HG03135 (cell line): ENCODE data around the gene ECE2.

Experiments used
- ATAC-seq: cut with Tn5 transposase; IDR thresholded peaks from one replicate; pipeline ENCODE4 v1.9.1; 2021; ENCODE audit warnings: mild to moderate bottlenecking, moderate library complexity; ENCODE audit not compliant: unreplicated experiment

ECE2 gene

DNA sequence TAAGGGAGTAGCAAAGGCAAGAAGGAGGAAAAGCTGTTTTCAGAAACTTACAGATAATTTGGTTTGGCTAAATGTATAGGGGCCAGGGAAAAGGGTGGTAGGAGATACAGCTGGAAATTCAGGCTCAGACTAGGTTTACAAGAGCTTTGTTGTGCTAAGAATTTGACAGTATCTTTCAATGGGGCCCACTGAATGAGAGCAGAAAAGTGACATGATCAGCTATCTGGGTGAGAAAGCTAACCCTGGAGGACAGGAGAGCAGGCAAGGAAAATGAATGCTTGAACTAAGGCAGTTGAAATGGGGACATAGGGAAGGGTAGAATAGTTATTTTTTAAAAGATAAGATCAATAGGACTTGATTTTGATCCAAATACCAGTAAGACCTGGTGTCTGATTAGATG, 35.8 kb downstream of the ECE2 start:
- ATAC-seq = no peak

GRCh38 chr3:184314363-184314699, 38.5 kb downstream of the ECE2 start, which contains the start of gene EIF4G1:
TSS of gene EIF4G1 (plus strand) at chr3:184314606. CDS start at chr3:184315797, 1,191 bp downstream.
- ATAC-seq = peak; percentile 84

- peak; percentile 36 for ATAC-seq
Measured at GRCh38 chr3:184314700-184315542, 39.1 kb downstream of the ECE2 start.

DNA sequence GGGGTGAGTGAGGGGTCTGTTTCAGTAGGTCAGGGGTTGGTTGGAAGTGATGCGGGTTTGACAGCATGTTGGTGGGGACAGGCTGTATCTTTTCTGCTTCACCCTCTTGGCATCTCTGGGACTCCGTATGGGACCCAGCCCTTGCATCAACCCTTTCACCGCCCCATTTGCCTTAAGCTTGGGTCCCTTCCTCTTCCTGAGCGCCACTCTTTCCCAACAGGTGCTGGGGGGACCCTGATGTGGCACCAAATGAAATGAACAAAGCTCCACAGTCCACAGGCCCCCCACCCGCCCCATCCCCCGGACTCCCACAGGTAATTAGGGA, 39.7 kb downstream of the ECE2 start:
- no peak for ATAC-seq

DNA sequence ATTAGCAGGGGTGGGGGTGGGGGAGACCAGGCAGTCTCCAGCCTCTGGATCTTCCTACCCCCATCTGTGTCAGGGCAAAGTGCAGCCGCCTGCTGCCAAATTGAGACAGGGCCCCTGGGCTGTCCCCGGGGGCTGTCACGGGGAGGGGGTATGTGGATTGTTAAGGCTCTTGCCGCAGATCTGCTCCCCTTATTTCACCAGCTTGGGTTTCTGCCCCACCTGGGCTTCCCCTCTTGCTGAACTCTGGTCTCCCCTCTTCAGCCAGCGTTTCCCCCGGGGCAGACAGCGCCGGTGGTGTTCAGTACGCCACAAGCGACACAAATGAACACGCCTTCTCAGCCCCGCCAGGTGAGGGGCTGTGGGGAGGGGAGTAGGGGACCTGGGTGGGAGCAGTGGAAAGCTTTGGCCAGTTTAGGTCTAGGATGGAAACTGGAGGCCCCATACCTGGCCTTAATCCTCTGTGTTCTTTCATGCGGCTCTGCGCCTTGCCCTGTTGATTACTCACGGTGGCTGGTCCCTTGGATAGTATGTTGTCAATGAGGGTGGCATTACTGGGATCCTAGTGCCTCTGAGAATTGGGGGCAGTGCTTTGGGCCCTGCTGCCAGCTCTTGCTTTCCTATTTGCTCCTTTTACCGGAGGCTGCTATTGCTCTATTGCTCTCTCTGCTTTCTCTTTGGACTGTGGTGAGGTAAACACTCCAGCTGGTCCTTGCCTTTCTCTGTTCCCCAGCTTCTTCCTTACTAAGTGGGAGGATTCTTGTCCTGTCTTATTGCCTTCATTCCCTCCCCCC, 40.2 kb downstream of the ECE2 start:
- ATAC-seq = no peak

GRCh38 chr3:184316792-184317191, 41.0 kb downstream of the ECE2 start:
- ATAC-seq = no peak

GRCh38 chr3:184317201-184317600, 41.4 kb downstream of the ECE2 start:
- no peak for ATAC-seq

DNA sequence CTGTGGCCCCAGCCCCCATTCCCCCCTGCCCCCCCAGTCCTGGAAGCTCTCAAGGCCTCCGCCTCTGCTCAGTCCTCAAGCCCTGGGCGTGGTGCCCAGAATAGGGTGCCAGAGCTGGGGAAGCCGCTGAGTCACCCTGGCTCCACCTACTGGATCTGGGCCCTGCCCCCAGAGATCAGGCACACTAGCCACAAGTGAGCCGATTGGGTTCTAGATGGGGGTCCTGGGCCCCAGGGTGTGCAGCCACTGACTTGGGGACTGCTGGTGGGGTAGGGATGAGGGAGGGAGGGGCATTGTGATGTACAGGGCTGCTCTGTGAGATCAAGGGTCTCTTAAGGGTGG, 44.3 kb downstream of the ECE2 start:
- ATAC-seq = no peak

DNA sequence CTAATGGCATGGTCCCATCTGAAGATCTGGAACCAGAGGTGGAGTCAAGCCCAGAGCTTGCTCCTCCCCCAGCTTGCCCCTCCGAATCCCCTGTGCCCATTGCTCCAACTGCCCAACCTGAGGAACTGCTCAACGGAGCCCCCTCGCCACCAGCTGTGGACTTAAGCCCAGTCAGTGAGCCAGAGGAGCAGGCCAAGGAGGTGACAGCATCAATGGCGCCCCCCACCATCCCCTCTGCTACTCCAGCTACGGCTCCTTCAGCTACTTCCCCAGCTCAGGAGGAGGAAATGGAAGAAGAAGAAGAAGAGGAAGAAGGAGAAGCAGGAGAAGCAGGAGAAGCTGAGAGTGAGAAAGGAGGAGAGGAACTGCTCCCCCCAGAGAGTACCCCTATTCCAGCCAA, 45.8 kb downstream of the ECE2 start:
- no peak for ATAC-seq

- ATAC-seq = no peak
Measured at GRCh38 chr3:184322731-184323487, 47.1 kb downstream of the ECE2 start.

DNA sequence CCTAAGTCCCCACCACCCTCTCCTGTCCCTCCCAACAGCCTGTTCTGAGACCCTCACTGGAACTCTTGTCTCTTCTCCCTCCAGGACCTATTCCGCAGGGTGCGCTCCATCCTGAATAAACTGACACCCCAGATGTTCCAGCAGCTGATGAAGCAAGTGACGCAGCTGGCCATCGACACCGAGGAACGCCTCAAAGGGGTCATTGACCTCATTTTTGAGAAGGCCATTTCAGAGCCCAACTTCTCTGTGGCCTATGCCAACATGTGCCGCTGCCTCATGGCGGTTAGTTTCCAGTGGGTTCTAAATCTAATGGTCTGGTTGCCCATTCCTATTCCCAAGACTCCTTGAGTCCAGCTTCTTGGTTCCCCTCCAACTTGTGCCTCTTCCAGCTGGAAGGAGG, 47.9 kb downstream of the ECE2 start:
- no peak for ATAC-seq

DNA sequence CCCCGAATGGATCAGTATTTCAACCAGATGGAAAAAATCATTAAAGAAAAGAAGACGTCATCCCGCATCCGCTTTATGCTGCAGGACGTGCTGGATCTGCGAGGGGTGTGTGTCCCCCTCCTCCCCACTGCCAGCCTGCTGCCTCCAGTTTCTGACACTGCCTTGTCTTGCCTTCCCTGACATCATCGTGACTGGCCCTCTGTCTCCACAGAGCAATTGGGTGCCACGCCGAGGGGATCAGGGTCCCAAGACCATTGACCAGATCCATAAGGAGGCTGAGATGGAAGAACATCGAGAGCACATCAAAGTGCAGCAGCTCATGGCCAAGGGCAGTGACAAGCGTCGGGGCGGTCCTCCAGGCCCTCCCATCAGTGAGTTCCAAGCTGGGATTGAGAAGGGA, 49.4 kb downstream of the ECE2 start:
- ATAC-seq = no peak

DNA sequence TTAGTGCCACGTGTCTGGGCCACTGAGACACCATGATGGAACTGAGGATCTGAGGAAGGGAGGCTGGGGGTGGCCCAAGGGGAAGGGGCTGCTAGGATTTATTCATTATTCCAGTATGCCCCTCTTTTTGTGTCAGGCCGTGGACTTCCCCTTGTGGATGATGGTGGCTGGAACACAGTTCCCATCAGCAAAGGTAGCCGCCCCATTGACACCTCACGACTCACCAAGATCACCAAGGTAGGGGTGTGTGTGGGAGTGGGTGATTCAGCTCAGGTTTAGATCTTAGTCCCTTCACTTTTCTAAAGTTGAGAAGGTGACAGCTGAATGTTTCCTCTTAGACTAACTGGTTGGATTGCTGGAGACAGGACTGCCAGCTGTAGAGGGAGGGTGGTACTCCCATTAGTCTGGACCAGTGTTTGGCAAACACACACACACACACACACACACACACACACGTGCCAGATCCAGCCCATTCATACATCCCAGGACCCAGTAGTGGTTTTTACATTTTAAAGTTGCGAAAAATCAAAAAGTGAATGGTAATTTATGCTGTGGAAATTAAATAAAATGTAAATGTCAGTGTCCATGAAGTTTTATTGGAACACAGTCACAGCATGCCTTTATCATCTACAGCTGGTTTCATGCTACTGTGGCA, 50.0 kb downstream of the ECE2 start:
- no peak for ATAC-seq

DNA sequence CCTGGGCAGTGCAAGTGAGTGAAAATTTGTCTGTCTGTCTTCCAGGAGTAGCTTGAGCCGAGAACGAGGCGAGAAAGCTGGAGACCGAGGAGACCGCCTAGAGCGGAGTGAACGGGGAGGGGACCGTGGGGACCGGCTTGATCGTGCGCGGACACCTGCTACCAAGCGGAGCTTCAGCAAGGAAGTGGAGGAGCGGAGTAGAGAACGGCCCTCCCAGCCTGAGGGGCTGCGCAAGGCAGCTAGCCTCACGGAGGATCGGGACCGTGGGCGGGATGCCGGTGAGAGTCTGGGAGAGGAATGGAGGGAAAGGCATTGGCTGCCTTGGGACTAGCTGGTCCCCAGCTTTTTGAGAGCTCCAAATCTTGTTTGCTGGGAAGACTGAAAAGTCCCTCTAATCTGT, 51.3 kb downstream of the ECE2 start:
- ATAC-seq = no peak

GRCh38 chr3:184328516-184328915, 52.7 kb downstream of the ECE2 start:
- no peak for ATAC-seq

GRCh38 chr3:184332370-184333090, 56.7 kb downstream of the ECE2 start:
- ATAC-seq = no peak

GRCh38 chr3:184333190-184333589, 57.4 kb downstream of the ECE2 start:
- ATAC-seq = no peak

- no peak for ATAC-seq
Measured at GRCh38 chr3:184333700-184334099, 57.9 kb downstream of the ECE2 start.

DNA sequence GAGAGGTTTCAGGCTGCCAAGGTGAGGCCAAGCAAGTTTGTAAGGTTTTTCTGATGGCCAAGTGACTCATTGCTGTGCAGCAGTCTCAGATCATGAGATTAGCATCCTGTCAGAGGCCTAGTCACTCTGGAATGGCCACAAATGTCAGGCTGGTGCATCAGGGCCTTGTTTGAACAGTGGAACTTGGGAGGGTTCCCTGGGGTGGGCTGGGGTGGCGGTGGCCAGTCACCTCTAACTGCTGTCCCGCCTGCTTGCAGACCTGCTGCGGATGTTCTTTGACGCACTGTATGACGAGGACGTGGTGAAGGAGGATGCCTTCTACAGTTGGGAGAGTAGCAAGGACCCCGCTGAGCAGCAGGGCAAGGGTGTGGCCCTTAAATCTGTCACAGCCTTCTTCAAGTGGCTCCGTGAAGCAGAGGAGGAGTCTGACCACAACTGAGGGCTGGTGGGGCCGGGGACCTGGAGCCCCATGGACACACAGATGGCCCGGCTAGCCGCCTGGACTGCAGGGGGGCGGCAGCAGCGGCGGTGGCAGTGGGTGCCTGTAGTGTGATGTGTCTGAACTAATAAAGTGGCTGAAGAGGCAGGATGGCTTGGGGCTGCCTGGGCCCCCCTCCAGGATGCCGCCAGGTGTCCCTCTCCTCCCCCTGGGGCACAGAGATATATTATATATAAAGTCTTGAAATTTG, 58.8 kb downstream of the ECE2 start:
- no peak for ATAC-seq

DNA sequence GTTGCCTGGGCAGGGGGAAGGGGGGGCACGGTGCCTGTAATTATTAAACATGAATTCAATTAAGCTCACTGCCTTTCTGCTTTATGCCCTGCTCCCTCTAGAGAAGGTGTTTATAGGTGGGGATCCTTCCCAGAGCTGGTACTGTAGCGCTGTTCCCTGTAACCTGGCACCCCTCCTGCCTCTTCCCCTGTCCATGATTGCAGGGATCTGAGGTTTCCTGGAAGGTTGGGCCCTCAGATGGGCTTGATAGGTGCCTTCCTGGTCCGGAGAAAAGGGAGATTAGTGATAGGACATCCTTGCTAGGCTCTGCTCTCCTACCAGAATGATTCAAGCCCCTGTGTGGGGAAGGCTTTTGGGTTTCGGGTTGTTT, 59.5 kb downstream of the ECE2 start:
- no peak for ATAC-seq
